ENCODE results near the gene OR2D3.
"Not testable (repeated sequence)": the region's sequence is repeated elsewhere in the genome, so short reads cannot be mapped to it uniquely, and the experiment has no call there.

The OR2D3 gene, protein sequence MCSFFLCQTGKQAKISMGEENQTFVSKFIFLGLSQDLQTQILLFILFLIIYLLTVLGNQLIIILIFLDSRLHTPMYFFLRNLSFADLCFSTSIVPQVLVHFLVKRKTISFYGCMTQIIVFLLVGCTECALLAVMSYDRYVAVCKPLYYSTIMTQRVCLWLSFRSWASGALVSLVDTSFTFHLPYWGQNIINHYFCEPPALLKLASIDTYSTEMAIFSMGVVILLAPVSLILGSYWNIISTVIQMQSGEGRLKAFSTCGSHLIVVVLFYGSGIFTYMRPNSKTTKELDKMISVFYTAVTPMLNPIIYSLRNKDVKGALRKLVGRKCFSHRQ

DNA sequence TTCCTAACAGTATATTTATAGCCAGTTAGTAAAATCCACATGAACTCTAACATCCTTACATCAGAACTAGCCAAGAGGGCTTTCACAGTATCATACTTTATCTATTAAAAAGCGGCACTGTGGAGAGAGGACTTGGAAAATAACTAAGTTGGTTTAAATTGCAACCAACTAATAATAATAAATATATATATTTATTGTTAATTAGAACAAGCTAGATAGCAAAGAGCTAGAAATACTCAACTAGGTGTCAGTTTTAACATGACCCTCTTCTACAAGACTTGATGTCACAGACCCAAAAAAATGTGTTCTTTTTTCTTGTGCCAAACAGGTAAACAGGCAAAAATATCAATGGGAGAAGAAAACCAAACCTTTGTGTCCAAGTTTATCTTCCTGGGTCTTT lies at the start of gene OR2D3:
Gene OR2D3, plus strand, starts transcription at position 301 of the 400 bp plus-strand sequence. Its CDS starts 0 bp downstream, at position 301.
- no peak for DNase-seq (ENCODE audit: low read depth)

- no peak for DNase-seq (ENCODE audit: low read depth)
Observed at GRCh38 chr11:6871278-6871677, 49.5 kb upstream of the OR2D3 start.

- DNase-seq (ENCODE audit: low read depth): no peak
Observed at GRCh38 chr11:6875761-6876160, 45.0 kb upstream of the OR2D3 start.

GRCh38 chr11:6876325-6876724 lies 44.5 kb upstream of the OR2D3 start, which contains the start of gene OR10A4:
TSS of gene OR10A4 (plus strand) at chr11:6876625. CDS start at chr11:6876648, 23 bp downstream.
- DNase-seq (ENCODE audit: low read depth): no peak

DNA sequence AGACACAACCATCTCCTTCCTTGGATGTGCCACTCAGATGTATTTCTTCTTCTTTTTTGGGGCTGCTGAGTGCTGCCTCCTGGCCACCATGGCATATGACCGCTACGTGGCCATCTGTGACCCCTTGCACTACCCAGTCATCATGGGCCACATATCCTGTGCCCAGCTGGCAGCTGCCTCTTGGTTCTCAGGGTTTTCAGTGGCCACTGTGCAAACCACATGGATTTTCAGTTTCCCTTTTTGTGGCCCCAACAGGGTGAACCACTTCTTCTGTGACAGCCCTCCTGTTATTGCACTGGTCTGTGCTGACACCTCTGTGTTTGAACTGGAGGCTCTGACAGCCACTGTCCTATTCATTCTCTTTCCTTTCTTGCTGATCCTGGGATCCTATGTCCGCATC lies 43.9 kb upstream of the OR2D3 start:
- no peak for DNase-seq (ENCODE audit: low read depth)

DNA sequence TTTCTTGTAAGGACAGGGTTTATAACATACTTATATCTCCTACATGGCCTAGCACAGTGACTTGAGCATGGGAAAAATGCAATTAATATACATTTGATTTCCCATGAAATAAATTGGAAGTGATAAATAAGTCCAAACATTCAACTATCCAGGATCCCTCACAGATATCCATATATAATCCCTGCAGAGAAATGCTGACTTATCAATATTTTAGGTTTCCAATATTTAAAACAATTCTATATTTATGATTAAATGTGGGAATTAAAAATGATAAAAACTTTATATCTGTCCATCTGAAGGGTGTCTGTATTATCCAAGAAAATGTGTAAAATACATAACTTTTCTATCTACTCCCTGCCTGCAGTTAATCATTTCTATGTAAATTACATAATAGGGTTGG lies 38.1 kb upstream of the OR2D3 start:
- DNase-seq (ENCODE audit: low read depth): no peak

GRCh38 chr11:6887711-6888110 lies 33.1 kb upstream of the OR2D3 start:
- DNase-seq (ENCODE audit: low read depth): not testable (repeated sequence)

DNA sequence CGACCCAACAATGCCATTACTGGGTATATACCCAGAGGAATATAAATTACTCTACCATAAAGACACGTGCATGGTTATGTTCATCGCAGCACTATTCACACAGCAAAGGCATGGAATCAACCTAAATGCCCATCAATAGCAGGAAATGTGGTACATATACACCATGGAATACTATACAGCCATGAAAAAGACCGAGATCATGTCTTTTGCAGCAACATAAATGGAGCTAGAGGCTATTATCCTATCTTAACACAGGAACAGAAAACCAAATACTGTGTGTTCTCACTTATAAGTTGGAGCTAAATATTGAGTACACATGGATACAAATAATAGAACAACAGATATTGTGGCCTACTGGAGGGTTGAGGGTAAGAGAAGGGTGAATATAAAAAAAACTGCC lies 32.0 kb upstream of the OR2D3 start:
- DNase-seq (ENCODE audit: low read depth): no peak

GRCh38 chr11:6889835-6890234 lies 31.0 kb upstream of the OR2D3 start:
- DNase-seq (ENCODE audit: low read depth): no peak

DNA sequence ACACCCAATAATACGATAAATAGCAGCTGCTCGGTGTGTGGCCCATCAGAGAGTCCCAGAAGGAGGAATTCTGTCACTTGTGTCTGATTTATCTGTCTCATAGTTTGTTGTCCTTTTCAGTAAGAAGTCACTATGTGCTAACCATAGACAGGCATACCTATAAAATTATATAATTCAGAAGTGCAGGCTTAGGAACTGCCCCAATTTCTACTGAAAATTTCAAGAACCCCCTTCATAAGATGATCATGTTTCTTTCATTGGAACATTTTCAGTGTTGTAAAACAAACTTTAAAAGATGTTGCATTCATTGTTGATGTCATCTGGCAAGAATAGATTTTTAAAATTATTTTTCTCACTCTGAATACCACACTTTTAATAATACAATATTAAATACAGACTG lies 28.4 kb upstream of the OR2D3 start, which contains the start of gene OR2D2:
Gene OR2D2, minus strand, starts transcription at position 101 of the 400 bp plus-strand sequence. Its CDS starts 0 bp downstream, at position 101.
- no peak for DNase-seq (ENCODE audit: low read depth)

GRCh38 chr11:6894097-6894496 lies 26.7 kb upstream of the OR2D3 start:
- no peak for DNase-seq (ENCODE audit: low read depth)

DNA sequence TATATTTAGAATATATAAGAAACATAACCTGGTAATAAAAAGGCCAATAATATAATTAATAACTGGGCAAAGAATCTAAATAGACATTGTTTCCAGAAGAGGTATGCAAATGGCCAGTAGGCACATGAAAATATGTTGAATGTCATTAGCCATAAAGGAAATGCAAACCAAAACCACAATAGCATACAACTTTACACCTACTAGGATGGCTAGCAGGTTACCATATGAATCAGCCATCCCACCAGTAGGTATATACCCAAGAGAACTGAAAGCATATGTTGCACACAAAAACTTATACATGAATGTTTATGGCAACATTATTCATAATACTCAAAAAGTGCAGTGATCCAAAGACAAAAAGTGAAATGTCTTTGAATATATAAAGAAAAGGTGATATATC lies 25.8 kb upstream of the OR2D3 start:
- no peak for DNase-seq (ENCODE audit: low read depth)

DNA sequence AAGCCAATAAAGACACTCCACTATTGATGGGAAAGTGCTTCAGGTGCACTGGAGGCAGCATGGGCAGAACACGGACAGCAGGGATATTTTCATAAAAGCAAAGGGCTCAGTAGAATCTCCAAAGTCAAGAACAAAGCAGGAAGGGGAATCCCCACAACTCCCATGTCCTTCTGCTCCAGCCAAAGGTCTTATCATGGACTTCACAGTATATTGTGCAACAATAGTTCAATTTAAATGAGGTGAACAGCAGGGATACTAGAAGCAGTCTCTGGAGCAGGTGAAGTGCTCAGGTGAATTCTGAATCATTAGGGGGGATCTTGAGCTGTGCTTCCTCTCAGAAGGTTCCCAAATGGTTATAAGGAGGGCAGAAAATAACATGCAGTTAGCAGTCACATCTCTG lies 21.9 kb upstream of the OR2D3 start:
- no peak for DNase-seq (ENCODE audit: low read depth)

GRCh38 chr11:6900327-6900999 lies 20.3 kb upstream of the OR2D3 start:
- DNase-seq (ENCODE audit: low read depth): no peak

- DNase-seq (ENCODE audit: low read depth): not testable (repeated sequence)
Observed at GRCh38 chr11:6904804-6905203, 16.0 kb upstream of the OR2D3 start.

GRCh38 chr11:6911378-6911777 lies 9.4 kb upstream of the OR2D3 start:
- no peak for DNase-seq (ENCODE audit: low read depth)

DNA sequence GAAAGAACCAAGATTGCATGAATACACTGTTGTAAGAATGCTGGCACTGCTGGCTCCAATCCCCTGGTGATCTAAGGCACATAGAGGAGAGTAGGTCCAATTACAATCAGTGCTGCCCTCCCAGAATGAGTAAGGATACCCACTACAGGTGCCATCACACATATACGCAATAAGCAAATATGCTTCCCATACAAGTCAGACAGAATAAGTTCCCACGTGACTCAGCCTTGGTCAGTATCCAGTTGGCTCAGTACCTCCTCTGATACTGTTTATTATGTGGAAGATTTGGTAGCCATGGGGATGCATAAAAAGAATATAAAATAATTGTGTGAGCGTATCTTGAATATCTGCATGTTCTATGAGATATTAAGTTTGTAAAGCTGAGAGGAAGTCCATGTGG lies 8.9 kb upstream of the OR2D3 start:
- no peak for DNase-seq (ENCODE audit: low read depth)

- DNase-seq (ENCODE audit: low read depth): no peak
Observed at GRCh38 chr11:6919698-6920097, 1.1 kb upstream of the OR2D3 start.

- no peak for DNase-seq (ENCODE audit: low read depth)
Observed at GRCh38 chr11:6925007-6925577, 4.3 kb downstream of the OR2D3 start.

- no peak for DNase-seq (ENCODE audit: low read depth)
Observed at GRCh38 chr11:6925636-6926207, 4.9 kb downstream of the OR2D3 start.

GRCh38 chr11:6926208-6927029 lies 5.6 kb downstream of the OR2D3 start, which contains the start of gene ZNF215:
TSS of gene ZNF215 (plus strand) at chr11:6926426. CDS start at chr11:6932273, 5,847 bp downstream.
- DNase-seq (ENCODE audit: low read depth): no peak

Data from activated T-cell treated with anti-CD3 and anti-CD28 coated beads for 24 hours (primary cell).